ENCODE data around the gene ALAS2.
"Not testable (repeated sequence)": the region's sequence is repeated elsewhere in the genome, so short reads cannot be mapped to it uniquely, and the experiment has no call there.

The ALAS2 gene

DNA sequence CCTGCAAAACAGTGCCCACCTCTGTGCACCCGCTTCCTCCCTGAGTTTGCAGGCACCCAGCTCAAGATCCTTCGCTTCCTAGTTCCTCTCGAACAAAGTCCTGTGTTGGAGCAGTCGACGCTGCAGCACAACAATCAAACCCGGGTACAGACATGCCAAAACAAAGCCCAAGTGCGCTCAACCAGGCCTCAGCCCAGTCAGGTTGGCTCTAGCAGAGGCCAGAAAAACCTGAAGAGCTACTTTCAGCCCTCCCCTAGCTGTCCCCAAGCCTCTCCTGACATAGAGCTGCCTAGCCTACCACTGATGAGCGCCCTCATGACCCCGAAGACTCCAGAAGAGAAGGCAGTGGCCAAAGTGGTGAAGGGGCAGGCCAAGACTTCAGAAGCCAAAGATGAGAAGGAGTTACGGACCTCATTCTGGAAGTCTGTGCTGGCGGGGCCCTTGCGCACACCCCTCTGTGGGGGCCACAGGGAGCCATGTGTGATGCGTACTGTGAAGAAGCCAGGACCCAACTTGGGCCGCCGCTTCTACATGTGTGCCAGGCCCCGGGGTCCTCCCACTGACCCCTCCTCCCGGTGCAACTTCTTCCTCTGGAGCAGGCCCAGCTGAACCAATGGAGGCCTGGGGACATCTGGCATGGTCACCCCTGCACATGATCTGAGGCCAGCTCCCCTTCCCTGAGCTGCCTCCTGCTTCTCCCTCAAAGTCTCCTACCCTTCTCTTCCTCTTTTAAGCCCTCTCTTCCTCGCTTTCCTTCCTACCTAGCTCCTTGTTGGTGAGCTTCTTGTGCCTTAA lies 23.8 kb downstream of the ALAS2 start:
- no peak for DNase-seq (ENCODE audit: low spot score)

DNA sequence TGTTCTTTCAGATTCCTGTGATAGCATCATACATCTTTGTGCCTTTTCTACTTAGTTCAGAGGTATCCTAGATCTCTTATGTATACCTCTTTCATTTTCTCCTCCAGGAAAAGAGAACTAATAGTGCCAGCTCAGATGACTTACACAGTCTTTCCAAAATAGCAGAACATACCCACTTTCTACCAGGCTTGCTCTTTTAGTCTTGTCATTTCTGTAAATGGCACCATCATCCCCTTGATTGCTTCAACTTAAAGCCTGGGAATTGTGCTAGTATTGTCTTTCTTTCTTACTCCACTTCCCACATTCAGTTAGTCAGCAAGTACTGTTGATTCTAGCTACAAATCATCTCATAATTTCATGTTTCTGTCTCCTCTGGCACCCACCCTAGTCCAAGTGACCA lies 25.5 kb downstream of the ALAS2 start:
- DNase-seq (ENCODE audit: low spot score), result no peak

DNA sequence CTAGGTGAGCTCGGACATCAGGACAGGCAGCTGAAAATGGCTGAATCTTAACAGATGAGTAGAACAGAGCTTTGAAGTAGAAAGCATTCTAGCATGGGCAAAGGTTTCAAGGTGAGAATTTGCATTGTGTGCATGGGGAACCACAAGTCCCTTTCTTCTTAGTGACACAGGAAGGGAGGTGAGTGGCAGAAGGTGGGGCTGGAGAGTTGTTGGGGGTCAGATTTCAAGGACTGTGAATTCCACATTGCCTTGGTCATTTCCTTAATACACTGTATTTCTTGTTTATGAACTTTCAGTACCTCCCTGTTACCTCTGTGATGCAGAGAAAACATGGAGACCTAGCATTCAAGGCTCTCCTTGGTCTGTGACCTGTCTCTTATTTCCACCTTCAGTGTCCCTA lies 26.5 kb downstream of the ALAS2 start:
- no peak for DNase-seq (ENCODE audit: low spot score)

DNA sequence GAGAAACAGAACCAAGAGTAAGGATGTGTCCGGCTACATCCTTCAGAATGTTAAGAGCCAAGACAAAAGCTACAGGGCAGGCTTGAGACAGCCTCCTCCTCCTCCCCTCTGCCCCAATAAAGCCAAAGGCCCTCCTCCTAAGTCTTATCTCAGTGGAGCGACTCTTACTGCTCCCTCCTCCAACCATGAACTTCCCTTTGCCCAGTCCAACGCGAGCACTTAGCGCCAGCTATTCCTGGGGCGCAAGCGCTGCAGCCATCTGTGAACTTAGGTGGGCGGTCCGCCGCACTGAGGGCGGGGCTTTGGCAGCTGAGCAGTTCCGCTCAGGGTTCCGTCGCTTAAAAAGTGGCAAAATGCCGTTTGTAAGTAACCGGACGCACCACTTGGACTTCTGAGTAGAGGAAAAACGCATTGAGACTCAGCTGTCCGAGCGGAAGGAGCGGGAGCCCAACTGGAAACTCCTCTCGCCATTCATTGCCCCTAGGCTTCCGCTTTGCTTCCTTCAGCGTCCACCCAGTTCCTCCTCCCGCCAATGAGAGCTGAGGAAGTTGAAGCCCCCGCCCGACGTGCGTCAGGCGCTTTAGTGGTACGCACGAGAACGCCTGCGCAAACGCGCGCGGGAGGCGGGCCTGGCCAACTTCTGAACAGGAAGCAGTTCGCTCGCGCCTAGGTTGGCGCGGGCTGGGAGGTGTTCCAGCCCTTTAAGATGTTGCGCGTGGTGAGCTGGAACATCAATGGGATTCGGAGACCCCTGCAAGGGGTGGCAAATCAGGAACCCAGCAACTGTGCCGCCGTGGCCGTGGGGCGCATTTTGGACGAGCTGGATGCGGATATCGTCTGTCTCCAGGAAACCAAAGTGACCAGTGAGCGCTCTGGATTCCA lies 30.8 kb downstream of the ALAS2 start, which contains the start of gene APEX2:
TSS of gene APEX2 (plus strand) at position 647 of the 882 bp plus-strand sequence. CDS start at position 707, 60 bp downstream.
- DNase-seq (ENCODE audit: low spot score), result peak; percentile 88

DNA sequence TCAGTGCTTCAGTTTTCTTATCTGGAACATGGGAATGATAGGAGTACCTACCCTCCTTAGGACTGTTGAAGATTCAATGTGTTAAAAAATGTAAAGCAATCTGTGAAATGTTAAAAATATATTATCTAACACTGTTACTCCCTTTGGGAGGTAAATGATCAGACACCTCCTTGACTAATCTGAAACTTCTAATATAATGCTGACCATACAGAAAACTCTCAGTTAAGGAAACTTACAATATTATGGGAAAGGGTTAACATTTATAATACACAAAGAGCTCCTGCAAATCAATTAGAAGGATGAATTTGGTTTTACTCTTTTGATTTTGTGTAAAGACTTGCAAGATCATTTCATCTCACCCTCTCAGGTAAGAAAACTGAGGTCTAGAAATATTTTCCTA lies 35.2 kb downstream of the ALAS2 start:
- DNase-seq (ENCODE audit: low spot score), result no peak

DNA sequence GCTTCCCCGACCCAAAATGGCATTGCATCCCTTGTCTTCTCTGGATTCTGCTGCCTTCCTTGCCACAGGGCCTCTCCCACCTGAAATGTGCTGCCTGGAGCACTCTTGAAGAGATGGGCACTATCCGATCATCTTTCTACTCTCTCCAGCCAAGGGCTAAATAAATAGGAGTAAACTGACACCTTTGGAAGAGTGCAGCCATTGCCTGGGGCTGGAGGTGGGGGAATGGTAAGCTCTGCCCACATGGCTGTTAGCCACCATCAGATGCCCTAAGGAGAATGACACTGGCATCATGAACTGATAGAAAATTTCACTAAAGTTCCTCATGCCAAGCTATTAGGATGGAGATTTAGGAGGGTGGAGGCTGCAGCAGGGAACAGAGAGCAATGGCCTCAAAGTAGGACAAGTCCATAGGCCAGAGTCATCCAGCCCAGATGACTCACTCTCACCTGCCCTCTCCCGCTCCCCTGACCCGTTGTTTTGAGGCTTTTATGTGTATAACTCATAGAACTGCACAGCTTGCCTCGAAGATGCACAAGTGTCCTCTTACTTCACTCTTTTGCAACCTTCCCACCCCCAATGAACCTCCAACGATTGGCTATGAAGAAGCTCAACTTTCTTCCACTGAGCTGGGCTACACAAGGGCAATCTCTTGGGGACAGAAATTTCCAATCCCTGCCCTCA lies 36.0 kb downstream of the ALAS2 start:
- no peak for DNase-seq (ENCODE audit: low spot score)

DNA sequence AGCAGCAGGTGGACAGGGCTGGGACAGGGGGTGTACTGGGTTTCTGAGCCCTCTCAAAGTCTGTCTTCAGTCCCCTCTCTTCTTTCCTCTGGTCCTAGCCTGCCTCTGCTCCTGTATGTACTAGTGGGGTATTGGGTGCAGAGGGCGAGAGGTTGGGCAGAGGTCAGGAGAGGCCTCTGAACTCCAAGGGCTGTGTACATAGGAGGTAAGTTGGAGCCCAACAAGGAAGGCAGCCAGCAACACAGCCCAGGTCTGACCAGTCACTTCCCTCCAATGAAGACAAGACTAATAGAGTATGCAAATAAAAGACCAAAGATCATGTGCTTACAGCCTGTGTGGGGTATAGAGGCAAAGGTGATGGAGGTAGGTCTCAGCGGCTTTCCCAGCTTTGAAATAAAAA lies 36.7 kb downstream of the ALAS2 start, which contains the start of gene PFKFB1:
TSS of gene PFKFB1 (minus strand) at position 90 of the 400 bp plus-strand sequence. CDS start 181 bp downstream, outside the sequence.
- no peak for DNase-seq (ENCODE audit: low spot score)

DNA sequence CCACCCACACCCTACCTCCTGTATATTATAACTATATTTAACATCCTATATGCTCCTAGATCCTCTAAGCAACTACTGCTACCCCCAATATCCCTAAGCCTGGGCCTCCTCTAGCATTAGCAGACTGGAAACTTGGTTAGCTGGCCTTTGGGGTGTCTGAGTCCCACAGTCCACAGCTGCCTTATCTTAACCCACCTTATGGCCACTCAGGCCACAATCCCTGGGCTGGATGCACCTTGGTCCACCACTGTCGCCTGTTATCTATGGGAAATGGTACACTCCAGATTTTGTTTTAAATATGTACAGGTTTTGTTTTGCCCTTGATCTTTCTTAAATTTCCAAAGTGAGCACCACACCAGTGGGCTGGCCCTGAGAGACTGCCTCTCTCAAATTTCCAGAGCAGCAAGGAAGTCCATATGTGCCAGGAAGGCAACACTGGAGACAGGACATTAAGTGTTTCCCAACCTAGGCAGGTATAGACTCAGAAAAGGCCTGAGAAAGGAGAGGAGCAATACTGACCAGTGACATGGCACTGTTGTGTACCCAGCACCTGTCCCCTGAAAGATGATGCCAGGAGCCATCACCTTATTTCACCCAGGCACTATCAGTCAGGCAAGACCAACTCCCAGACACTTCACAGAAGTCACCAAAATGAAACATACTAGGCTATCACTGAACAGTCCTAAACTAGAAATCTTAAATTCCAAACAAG lies 37.7 kb downstream of the ALAS2 start:
- DNase-seq (ENCODE audit: low spot score), result no peak

DNA sequence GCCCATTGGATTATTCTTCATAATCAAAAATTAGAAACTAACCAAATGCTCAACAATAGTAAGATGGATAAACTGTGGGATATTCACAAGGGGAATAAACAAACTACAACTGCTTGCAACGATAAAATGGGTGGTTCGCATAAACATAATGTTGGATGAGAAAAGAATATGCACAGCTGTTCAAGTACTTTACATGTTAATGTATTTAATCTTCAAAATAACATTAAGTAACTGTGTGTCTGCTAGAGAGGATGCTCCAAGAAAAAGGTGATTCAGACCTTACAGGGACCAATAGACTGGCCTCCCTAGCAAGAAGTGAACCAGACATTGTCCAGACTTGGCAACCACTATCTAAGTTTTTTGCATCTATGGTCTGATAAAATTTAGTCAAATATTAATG lies 39.1 kb downstream of the ALAS2 start:
- DNase-seq (ENCODE audit: low spot score), result no peak

DNA sequence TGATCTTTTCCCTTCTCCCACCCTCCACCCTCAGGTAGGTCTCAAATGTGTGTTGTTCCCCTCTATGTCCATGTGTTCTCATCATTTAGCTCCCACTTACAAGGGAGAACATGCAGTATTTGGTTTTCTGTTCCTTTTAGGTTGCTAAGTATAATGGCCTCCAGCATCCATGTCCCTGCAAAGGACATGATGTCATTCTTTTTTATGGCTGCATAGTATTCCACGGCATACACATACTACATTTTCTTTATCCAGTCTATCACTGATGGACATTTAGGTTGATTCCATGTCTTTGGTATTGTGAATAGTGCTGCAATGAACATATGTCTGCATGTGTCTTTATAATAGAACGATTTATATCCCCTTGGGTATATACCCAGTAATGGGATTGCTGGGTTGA lies 47.5 kb downstream of the ALAS2 start:
- DNase-seq (ENCODE audit: low spot score), result not testable (repeated sequence)

DNA sequence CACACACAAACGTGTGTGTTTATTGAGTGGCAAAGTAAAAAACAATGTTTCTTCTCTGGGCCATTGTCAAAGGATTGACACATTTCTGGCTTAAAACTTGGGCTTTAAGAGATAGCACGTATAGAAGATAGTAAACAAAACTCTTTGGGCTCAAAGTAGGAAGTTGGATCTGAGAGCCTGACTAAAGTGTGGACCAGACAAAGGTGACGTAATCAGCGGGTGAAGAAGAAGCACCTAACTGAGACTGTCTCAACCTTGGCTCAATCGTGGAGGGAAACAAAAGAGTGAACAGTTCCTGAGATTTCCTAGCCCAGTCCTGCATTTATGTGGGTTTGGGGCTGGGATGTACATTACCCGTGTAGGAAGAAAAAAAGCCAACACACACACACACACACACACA lies 50.4 kb downstream of the ALAS2 start:
- no peak for DNase-seq (ENCODE audit: low spot score)

DNA sequence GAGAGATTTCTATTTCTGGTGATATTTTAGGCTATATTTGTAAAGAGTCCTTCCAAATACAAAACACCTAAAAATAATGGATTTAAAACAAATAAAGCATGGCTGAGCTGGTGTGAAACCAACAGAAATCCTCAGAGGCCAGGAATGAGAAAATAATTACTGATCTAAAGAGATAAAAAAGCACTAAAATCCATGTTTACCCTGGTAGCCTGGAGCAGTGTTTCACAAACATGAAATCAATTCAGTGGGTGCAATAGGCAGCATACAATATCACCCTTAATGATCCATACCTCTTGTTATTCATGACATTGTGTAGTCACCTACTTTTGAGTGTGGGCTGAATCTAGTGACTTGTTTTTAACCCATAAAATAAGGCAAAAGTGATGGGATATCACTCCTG lies 51.3 kb downstream of the ALAS2 start:
- DNase-seq (ENCODE audit: low spot score), result no peak

DNA sequence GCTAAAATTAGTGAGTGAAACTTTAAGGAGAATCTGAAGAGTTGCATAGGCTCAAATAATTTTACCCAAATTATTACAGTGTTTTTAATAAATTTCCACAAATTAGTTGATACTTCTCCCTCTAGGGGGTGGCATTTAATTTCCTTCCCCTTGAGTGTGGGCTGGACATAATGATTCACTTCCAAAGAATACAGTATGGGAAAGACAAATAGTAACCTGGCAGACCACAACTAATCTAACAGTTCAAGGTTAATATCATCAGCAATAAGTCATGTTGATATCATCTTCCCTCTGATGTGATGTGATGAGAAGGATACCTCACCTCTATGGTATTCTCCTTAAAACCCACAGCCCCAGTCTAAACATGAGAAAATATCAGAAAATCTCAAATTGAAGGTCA lies 52.3 kb downstream of the ALAS2 start:
- DNase-seq (ENCODE audit: low spot score), result no peak

DNA sequence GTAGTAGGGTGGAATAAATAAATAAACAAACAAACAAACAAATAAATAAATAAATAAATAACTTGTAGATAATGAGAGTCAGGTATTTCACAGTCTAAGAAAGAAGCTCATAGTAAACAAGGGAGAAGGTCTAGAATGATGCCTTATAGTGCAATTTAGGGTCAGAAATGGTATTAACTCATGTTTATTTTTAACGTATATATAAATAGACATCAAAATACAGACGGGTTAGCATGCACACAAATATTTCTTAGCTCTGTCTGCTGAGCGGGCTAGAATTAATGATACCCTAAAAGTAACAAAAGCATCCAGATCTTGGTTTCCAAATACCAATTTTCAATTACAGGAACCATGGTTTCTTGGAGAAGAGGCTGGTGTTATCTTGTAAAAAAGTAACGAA lies 53.4 kb downstream of the ALAS2 start:
- DNase-seq (ENCODE audit: low spot score), result no peak

DNA sequence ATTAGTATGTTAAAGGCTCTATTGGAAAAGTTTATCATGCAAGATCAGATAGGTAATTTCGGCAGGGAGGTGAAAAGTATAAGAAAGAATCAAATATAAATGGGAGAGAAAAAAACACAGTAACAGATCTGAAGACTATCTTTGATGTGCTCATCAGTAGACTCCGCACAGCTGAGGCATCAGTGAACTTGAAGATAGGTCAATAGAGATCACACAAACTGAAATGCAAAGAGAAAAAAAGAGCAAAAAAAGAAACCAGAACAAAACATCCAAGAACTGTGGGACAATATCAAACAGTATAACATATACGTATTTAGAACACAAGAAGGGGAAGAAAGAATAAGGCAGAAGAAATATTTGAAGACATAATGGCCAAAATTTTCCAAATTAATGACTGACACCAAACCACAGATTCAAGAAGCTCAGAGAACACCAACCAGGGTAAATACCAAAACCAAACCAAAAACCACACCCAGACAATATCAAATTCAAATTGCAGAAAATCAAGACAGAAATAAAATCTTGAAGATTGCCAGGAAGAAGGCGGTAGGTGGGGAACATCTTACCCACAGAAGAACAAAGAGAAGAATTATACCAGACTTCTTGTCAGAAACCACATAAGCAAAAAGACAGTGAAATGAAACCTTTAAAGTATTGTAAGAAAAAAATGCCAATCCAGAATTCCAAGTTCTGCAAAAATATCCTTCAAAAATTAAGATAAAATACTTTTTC lies 65.8 kb downstream of the ALAS2 start:
- no peak for DNase-seq (ENCODE audit: low spot score)

DNA sequence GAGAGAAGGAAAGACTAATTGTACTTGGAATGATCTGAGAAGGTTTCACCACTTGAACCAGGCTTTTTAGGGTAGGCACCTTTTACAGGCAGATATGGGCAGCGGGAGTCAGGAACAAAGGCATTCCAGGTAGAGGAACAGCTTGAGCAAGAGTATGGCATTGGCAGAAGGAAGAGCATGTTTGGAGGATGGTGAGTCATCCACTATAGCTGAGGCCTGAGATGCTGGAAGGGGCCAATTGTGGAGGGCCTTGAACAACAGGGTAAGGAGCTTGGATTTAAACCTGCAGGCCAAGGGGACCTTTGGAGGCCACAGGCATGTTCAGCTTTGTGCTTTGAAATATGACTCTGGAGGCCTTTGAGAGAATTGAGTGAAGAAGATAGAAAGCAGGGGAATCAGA lies 69.0 kb downstream of the ALAS2 start:
- DNase-seq (ENCODE audit: low spot score), result no peak

All from D341Med (cell line).